Activated CD8-positive, alpha-beta memory T cell treated with anti-CD3 and anti-CD28 coated beads, Interleukin-2, amount 50 U/mL, for 48 hours (primary cell): ENCODE results near the gene MRPL10.

Experiments
- DNase-seq: peaks from one replicate; pipeline ENCODE4 v3.0.0-alpha.2; 2020

MRPL10 gene

GRCh38 chr17:47811709-47812108 lies 19.6 kb downstream of the MRPL10 start:
- DNase-seq, result peak; percentile 32

DNA sequence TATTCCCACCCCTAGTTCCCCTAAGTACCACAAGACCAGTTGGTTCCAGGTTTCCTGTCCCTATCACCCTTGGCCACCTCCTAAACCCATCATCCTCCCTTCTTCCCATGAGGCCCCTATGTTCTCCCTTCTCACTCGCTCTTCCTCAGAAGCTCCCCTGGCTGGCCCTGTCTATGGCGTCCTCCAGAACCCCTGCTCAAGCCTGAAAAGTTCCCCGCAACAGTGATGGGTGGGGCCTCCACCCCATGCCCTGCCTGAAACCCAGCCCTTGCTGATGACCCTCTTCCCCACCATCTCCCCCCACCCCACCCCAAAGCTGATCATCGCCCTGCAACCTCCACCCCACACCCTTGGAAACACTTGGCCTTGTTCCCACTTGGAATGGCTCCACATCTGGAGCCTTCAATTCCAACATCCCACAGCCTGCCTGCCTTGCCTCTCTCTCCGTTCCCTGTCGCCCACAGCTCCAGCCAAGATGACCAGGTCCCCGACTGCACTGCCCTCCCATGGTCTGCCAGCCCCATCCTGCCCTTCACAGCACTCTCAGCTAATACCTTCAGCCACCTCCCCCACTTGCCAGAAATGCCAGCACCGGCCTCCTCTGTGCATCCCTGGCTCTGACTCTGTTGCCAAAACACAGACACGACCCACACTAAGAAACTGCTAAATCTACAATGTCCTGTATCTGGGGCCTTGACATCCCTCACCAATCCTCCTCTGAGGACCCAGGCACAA lies 20.3 kb downstream of the MRPL10 start:
- DNase-seq, result peak; percentile 42

GRCh38 chr17:47810200-47810821 lies 21.0 kb downstream of the MRPL10 start:
- DNase-seq, result peak; percentile 55

- peak; percentile 43 for DNase-seq
These were observed 22.4 kb downstream of the MRPL10 start for GRCh38 chr17:47808830-47809480.

DNA sequence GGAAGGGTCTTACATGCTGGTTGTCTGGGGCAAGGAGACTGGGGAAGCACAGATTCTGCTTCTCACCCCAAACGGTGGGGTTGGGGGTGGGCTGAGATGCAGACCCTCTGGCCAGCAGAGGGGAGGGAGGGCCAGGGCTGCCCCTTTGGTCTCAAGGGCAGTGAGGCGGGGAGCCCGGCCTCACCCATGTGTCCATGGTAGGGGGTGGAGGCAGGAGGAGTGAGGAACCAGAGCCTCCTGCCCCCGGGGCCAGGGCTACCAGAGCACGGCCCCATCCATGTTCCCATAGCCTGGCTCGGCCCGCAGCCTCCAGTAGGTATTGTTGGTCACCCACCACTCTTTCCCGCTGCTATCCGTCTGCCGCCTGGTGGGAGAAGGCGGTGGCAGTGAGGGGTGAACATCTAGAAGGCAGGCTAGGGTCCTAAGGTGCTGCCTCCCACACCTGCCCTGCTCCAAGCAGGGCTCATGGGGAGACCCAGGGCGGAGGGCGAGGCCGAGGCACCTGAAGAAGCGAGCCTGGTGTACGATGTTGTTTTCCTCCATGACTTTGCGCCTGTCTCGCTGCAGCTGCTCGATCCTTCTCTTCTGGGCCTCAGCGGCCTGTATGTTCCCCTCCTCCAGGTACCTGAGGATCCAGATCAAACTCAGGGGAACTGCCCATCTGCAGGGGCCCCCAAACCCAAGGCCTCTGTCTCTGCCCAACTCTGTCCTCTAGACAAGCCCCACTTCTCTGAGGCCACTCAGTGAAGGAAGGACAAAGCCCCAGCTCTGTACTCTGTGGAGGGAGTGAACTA lies 23.1 kb downstream of the MRPL10 start:
- peak; percentile 40 for DNase-seq

DNA sequence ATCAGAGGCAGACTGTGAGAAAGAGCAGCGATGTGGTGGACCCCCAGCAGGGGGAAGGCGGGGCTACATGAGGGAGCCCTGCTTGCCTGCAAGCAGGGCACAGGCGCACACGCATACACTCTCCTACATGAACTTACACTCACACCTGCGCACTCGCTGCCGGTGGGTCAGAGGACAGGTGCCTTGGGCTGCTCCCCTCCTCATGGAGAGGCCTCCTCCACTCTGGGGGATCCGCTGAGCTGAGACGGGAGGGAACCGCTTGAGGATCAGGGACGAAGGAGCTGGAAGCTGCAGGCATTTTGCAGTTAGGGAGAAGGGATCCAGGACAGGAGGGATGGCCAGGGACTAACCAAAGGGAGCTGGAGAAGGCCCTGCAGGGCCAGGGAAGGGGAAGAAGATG lies 23.9 kb downstream of the MRPL10 start:
- DNase-seq, result peak; percentile 13

GRCh38 chr17:47806913-47807255 lies 24.5 kb downstream of the MRPL10 start:
- DNase-seq, result peak; percentile 23

GRCh38 chr17:47806026-47806912 lies 25.1 kb downstream of the MRPL10 start:
- DNase-seq, result peak; percentile 38

DNA sequence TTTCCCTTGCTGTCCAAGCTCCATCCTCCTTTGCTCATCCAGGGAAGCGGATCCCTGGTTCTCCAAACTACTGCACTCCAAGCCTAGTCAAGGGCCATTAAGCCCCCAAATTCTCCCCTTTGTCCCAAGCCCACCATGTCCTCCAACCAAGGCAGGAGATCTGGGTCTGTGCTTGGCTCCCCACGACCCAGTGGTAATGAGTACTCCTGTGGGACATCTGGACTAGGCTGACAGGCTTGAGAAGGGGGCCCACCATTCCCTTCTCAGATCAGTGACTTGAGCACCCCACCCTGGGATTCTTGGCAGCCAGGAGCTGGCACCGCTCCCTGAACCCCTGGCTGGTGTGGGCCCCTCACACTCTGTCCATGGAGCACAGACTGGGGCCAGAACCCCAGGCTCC lies 26.9 kb downstream of the MRPL10 start:
- DNase-seq, result peak; percentile 42

DNA sequence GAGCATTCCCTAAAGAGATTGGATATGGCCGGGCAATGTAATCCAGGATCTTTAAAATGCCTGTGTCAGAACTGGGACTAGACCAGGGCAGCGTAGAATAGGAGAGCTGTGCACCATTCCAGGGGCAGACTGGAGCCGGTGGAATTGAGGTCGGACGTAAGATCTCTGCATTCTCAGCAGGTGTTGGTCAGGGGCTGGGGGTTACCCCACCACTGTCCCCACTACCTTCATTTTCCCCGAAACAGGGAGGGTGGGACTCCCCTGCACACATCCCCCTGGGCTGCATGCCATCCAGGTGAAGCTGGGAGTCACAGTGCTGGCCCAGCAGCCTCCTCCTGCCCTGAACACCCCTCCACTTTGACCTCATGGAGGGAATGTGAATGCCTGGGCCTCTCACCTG lies 27.6 kb downstream of the MRPL10 start:
- DNase-seq, result peak; percentile 38

GRCh38 chr17:47803201-47803600 lies 28.1 kb downstream of the MRPL10 start:
- DNase-seq, result peak; percentile 34

DNA sequence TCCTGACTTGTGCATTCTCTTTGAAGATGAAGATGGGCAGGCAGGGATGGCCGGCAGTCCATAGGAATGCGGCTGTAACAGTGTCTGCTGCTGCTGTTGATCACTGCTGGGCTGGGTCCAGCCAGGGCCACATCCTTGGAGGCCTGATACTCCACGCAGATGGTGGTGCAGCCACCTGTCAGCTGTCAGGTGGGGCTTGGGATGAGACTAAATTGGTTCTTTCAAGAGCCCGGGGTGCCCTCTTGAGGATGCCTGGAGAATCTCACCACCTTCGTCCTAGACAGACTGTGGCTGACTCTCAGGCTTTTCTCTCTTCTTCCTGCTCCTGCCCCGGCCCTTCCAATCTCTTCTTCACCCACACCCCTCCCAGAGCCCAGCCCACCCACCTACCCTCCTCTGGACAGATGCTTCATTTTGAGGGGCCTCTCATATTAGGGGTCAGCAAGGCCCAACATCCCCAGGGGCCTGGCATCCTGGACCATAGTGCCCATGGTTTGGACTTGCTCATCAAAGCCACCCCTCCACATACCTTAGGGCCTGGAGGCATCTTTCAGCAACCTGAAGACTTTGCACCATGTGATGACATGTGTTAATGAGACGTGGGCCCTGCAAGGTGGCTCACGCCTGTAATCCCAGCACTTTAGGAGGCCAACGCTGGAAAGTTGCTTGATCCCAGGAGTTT lies 28.9 kb downstream of the MRPL10 start:
- DNase-seq, result peak; percentile 69

- DNase-seq, result no peak
These were observed 29.4 kb downstream of the MRPL10 start for GRCh38 chr17:47801906-47802305.

DNA sequence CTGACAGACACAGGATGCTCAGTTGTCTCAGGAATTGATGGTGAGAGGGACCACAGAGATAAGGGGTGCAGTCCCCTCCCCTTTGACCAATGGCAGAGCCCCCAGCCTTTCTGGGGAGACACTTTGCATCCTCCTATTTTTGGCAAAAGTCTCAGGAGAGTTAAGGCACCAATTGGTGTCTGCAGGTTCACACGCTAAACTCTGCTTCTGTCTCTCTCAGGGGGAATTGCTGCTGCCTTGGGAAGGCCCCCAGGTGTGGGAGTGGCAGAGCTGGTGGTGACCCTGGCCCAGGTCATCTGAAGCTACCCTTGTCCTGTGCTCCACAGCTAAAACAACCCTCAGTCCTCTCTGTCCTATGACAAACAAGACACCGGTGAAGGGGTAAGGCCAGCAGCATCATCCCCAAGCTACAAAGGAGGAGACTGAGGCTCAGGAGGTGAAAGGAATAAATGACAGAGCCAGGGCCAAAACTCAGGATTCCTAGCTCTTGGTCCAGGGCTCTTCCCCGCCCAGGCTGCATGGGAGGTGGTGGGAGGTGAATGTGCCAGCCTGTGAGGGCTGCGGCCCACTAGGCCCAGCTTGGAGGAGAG lies 30.1 kb downstream of the MRPL10 start:
- DNase-seq, result peak; percentile 28

DNA sequence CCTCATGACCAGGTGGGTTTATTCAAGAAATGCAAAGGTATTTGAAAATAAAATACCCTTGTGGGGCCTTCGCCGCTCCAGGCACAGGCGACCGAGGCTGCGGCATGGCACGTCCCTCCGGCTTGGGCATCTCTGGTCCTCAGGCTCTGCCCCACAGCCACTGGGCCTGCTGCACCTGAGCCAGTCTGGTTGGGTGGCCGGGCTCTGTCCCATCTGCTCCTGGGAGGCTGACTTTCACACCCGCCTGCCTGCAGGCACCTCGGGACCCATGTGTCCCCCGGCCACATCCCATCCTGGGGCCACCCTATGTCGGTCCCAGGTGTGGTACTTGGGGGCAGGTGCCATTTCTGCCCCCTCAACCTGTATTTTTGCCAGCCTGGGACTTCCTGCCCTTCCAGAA lies 30.7 kb downstream of the MRPL10 start:
- peak; percentile 45 for DNase-seq

DNA sequence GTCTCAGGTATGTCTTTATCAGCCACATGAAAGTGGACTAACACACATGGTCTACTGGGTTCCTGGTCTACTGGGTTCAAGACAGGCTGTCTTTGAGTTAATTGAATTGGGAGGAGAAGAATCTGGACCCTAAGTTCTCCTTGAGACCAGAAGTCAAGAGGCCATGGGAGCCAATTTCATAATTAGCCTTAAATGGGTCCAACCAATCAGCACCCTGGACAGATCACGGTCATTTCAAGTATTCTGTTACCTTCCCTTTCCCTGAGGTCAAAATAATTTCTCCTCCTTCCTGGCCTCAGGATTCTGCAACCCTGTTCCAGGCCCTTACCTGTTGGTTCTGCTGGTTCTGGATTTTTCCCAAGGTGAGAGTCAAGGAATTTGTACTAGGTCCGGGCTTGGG lies 33.5 kb downstream of the MRPL10 start:
- DNase-seq, result peak; percentile 15

DNA sequence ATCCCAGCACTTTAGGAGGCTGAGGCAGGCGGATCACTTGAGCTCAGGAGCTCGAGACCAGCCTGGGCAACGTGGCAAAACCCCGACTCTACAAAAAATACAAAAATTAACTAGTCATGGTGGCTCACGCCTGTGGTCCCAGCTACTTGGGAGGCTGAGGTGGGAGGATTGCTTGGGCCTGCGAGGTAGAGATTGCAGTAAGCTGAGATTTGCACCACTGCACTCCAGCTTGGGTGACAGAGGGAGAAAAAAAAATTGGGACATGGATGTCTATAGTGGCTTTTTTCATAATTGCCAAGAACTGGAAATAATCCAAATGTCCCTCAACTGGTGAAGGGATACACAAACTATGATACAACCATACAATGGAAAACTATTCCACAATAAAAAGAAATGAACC lies 38.4 kb downstream of the MRPL10 start:
- peak; percentile 7 for DNase-seq

DNA sequence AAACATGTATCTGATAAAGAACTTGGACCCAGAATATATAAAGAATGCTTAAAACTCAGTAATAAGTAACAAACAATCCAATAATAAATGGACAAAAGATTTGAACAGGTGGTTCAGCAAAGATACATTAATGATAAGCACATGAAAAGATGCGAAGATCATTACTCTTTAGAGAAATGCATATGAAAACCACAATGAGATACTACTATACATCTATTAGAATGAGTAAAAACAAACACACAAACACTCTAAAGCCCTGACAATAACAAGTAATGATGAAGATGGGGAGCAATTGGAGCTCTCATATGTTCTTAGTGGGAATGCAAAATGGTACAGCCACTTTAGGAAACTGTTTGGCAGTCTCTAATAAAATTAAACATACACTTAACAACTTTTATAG lies 38.9 kb downstream of the MRPL10 start:
- DNase-seq, result no peak

GRCh38 chr17:47791025-47791424 lies 40.3 kb downstream of the MRPL10 start:
- DNase-seq, result no peak

DNA sequence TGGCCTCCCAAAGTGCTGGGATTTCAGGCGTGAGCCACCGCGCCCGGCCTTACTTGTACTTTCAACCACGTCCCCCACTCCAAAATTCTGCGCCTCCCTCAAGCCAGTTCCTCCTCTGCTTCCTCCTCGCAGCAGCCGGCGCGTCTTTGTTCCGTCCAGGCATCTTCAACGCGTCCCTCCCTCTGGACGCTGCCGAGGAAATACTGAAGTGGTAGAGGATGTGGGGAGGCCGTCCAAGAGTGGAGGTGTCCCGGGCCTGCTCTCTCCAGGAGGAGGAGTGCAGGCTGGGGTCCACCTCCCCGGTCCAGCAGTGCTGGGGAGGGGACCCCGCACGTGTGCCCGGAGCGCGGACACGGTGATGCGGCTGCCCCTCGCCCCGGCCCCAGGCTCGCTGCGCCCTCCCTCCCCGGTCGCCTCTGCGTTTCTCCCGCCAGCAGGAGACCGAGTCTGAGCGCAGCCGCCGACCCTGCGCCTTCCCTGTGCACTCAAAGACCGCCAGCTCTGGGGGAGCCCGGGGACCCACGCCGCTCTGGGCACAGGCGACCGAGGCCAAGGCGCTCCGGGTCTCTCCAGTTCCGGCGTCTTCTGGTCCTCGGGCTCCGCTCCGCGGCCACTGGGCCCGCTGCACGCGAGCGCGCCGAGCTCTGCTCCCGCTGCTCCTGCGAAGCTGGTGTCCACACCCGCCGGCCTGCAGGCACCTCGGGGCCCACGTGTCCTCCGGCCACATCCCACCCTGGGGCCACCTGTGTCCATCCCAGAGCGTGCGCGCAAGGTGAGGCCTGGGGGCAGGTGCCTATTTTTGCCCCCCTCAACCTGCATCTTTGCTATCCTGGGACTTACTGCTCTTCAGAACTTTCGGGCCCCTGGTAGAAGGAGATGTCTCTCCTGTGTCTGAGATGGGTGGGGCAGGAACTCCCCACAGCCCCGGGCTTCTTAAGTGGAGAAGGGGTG lies 41.5 kb downstream of the MRPL10 start:
- peak; percentile 81 for DNase-seq
